RPMI7951 (cell line): ENCODE measurements around the gene NEO1. TPM values are rescaled to one million over a fixed set of nuclear protein-coding genes. Genes with fewer than 3 reads are reported as not detected.
"Not testable (repeated sequence)": the region's sequence is repeated elsewhere in the genome, so short reads cannot be mapped to it uniquely, and the experiment has no call there.

Experiments used
- DNase-seq: peaks from one replicate; pipeline ENCODE4 v3.0.0-alpha.2; 2012; ENCODE audit warnings: low read depth
- total RNA-seq: library from RNA; depleted of rRNA; stranded (reverse); fragments of >200 nt; shearing (Covaris generic); gene quantifications from 2 replicates; pipeline ENCODE4 v1.2.3, GENCODE V29; 2014

NEO1 gene
- total RNA-seq, 1 experiment from 2014 or later = 4.1 TPM

GRCh38 chr15:73196113-73196512, 143.8 kb downstream of the NEO1 start:
- DNase-seq = no peak

DNA sequence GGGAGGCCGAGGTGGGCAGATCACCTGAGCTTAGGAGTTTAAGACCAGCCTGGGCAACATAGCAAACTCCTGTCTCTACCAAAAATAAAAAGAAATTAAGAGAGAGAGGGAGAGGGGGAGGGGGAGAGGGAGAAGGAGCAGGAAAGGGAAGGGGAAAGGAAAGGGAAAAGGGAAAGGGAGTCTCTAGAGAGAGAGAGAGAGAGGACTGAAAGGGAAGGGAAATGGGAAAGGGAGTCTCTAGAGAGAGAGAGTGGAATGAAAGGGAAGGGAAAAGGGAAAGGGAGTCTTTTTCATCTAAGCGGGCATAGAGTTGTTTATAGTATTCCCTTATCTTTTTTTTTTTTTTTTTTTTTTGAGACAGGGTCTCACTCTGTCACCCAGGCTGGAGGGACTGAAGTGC, 148.1 kb downstream of the NEO1 start:
- DNase-seq = no peak

- DNase-seq = no peak
Observed at GRCh38 chr15:73210630-73211029, 158.4 kb downstream of the NEO1 start.

DNA sequence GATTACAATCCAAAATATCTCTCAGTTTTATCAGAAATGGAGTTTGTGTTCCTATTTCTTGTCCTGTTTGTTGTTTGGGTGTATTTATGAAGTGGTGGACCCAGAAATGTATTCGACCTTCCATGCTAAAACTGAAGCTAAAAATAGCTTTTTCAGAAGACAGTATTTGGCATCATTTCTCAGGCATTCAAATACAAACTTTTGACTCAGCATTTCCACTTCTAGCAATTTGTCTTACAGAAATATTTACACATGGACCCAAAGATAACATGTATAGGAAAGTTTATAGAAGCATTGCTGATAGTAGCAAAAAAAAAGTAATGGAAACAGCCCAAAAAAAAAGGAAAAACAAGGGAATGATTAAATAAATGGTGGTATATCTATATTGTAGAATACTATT, 160.2 kb downstream of the NEO1 start:
- no peak for DNase-seq

DNA sequence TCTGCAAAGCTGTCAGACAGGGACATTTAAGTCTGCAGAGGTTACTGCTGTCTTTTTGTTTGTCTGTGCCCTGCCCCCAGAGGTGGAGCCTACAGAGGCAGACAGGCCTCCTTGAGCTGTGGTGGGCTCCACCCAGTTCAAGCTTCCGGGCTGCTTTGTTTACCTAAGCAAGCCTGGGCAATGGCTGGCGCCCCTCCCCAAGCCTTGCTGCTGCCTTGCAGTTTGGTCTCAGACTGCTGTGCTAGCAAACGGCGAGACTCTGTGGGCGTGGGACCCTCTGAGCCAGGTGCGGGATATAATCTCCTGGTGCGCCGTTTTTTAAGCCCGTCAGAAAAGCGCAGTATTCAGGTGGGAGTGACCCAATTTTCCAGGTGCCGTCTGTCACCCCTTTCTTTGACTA, 169.2 kb downstream of the NEO1 start:
- not testable (repeated sequence) for DNase-seq

DNA sequence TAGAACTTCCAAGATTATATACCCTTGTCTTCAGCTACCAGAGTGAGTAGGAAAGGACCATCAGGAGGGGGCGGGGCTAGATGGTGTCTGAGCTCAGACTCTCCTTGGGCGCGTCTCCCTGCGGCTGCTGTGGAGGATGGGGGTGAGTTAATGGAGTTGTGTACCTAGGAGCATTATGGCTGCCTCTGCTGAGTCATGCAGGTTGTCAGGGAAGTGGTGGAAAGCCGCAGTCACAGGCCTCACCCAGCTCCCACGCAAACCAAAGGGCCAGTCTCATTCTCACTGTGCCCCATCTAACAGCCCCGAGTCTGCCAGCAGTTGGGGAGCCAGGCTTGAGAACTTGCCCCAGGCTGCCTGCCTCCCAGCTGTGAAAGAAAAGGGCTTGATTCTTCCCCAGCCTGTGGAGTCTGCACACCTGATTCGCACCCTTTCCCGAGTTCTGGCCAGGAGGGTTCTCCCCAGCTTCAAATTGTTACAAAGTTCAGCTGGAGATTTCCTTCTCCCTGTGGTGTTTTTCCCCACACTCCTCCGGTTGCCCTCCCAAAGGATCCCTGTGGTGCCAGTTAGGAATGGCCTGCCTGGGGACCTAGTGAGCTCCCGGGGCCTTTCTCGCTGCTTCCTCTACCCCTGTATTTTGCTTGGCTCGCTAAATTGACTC, 173.2 kb downstream of the NEO1 start:
- no peak for DNase-seq

DNA sequence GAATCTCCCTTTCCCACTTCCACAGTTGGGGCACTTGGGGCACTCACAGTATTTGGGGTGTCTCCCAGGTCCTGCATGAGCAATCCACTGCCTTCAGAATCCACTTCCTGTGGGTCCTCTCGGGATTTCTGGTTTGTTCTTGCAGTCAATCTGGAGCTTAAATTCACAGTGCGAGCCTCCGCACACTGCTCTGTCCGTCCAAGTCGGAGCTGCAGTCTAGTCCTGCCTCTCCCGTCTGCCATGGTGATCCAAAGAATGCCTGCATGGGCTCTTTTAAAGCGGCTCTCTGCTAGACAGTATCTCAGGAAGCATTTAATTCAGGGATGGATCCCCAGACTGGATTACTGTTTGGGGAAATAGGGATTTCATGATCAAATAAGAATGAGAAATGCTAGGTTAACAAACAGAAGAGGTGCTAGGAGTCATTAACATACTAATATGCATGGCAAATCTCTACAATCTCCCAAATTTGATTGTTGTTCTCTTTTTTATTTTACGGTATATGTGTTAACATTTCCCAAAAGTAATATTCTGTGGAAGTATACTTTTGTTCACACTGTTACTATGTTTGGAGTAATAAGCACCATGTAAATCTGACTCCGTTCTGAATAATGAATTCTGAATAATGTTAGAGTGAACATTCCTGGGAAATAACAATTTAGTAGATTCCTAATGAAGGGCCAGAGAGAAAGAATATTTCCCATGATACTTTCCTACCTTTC, 174.0 kb downstream of the NEO1 start:
- DNase-seq = no peak

- no peak for DNase-seq
Observed at GRCh38 chr15:73227433-73228056, 175.3 kb downstream of the NEO1 start.

DNA sequence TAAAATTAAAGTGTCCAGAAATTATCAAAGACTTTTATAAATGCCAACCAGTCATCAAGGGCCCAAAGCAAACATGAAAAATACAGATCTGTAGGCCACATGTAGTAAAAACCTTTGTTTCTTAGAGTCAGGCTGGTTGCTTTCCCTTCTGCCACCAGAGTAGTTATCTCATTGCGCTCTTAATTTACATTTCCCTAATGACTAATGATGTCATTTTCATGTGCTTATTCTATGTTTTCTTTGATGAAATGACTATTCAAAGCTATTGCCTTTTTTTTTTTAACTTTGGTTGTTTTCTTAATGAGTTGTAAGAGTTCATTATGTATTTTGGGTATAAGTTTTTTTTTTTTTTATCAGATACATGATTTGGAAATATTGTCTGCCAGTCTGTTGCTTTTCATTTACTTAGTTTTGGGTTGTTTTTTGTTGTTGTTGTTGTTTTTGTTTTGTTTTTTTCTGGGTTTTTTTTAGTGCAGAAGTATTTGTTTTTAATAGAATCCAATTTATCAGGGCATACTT, 175.9 kb downstream of the NEO1 start:
- no peak for DNase-seq

GRCh38 chr15:73231661-73232419, 179.6 kb downstream of the NEO1 start:
- no peak for DNase-seq

DNA sequence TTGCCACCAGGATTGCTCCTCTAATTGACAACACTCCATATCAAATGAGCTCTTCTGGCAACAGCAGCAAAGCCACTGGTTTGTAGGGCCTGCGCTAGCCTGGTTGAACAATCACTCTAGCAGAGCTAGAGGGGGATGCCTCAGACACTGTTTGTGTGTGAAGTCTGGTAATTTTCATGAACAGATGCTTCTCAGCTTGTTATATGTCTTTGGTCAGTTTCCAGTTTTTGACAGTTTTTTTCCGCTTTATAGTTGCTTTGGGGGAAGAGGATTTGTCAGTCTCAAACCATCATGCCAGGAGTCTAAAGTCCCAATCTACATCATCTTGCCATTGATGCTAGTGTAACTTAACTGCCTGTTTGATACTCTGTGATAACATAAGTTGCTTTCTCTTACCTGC, 180.5 kb downstream of the NEO1 start:
- DNase-seq = no peak

GRCh38 chr15:73233623-73234022, 181.4 kb downstream of the NEO1 start:
- no peak for DNase-seq

GRCh38 chr15:73237910-73238309, 185.6 kb downstream of the NEO1 start:
- no peak for DNase-seq

GRCh38 chr15:73239564-73240215, 187.4 kb downstream of the NEO1 start:
- peak; percentile 9 for DNase-seq

DNA sequence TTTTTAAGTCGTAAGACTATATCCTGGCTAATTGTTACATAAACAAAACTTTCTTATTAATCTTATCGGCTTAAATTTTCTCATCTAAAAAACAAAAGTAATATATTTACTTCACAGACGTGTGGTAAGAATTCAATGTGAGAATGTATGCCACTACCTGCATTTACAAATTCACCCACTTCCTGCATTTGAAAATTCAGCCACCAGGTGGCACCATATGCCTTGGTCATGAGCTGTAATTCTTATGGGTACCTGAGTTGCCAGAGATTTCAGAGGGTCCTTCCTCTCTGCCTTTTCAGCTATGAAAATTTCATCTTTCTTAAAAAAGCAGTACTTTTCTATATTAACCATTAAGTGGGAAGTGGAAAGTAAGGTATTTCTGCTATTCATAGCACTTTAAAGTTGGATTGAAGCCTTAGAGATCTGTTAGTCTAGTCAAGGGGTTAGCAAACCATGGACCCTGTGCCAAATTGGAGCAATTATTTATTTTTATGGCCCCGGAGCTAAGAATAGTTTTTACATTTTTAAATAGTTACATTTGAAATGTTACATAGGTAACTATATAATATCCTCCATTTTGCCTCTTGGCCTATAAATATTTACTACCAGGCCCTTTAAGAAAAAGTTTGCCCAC, 188.7 kb downstream of the NEO1 start:
- peak; percentile 59 for DNase-seq

- no peak for DNase-seq
Observed at GRCh38 chr15:73244333-73244732, 192.1 kb downstream of the NEO1 start.

GRCh38 chr15:73246439-73246838, 194.2 kb downstream of the NEO1 start:
- no peak for DNase-seq

DNA sequence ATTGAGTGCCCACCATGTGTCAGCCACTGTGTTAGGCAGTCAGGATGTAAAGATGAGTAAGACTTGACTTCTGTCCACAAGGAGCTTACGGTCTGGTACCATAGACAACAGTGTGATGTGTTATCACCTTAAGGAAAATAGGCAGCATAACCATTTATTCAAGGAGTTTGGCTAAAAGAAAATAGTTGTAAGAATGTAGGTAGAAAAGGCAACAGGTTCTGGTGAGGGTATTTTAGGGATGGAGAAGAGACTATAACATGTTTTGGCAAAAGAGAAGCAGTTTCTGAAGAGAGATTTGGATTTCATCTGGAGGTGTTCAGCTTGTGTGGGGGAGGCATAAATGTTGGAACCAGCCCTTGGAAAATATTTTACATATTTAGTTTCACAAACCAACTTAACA, 194.6 kb downstream of the NEO1 start:
- no peak for DNase-seq

DNA sequence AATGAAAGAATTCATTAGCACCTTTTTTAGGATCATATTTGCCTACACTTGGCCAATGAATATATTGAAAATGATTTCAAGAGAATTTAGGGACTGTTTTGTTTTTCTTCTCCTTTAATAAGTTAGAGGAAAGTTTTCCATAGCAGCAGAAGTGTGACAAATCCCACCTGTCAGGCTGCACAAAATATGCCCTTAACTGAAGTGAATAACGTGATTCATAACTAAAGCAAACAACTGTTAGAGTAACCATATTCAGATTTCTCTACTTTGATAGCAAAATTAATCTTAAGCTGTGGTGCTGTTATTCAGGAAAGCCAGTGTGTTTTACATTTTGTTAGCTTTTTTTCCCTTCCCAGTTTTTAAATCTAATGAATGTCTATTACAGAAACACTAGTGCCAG, 195.1 kb downstream of the NEO1 start:
- DNase-seq = no peak

DNA sequence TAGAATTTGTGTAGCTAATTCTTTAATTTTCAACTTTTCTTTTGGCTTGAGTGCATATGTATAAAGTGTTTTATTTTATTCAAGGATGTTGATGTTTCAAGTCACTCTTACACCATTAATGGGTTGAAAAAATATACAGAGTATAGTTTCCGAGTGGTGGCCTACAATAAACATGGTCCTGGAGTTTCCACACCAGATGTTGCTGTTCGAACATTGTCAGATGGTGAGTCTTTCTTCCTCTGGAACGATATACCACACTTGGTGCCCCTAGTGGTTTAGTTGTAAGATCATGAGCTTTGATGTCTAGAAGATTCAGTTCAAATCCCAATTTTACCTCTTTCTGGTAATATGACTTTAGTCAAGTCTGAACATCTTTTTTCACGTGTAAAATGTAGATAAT, 197.2 kb downstream of the NEO1 start:
- DNase-seq = no peak

DNA sequence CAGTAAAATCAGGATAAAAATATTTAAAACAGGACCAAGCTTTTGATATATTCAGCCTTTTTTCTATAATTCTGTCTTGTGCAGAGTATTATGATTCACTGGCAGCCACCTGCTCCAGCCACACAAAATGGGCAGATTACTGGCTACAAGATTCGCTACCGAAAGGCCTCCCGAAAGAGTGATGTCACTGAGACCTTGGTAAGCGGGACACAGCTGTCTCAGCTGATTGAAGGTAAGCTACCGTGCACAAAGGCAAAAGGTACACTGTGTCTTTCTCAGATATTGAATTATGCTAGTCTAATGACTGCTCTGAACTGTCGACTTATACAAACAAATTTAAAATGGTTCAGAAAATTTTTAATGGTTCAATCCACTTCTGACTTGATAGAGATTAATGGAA, 202.3 kb downstream of the NEO1 start:
- no peak for DNase-seq
